Ecto neural progenitor cell (in vitro differentiated cells): ENCODE results near the gene PEAK1.

Source experiments
- DNase-seq: peaks from one replicate; pipeline ENCODE4 v3.0.0-alpha.2; 2018; ENCODE audit warnings: low spot score

Gene PEAK1

DNA sequence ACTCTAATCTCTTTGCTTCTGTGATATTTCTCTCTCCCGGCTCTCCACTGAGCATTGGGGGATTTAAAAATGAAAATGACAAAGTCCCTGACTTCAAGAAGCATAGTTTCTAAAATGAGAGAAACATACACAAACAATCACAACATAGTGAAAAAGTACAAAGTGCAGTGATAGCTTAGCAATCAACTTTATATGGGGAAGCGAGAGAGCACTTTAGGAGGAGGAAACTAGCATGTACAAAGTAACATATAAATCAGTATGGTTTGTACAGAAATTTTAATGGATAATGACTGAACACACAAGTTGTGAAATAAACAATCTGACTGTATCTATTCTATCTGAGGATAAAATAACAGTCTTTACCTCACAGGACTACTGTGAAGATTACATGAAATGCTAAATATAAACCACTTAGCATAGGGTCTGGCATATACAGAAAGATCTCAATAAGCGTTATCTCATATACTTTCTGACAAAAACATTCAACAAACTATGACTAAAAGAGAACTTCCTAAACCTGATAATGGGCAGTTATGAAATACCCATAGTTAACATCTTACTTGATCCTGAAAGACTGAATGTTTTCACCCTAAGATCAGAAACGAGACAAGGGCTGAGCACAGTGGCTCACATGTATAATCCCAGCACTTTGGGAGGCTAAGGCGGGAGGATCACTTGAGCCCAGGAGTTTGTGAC lies 61.2 kb downstream of the PEAK1 start:
- no peak for DNase-seq

DNA sequence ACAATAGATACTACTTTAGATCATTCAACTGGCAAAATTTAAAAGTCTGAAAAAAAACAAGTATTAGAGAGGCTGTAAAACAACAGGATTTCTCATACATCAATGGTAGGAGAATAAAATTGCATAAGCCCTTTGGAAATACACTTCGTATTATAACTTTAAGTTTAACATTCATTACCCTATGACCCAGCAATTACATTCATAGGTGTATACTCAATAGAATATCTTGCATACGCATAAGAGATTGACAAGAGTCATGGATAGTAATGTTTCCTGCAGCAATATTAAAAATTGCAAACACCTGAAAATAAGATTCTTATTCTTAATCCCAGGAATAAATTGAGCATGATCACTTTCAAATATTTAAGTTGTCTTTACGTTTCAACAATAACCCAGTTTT lies 63.6 kb downstream of the PEAK1 start:
- no peak for DNase-seq

DNA sequence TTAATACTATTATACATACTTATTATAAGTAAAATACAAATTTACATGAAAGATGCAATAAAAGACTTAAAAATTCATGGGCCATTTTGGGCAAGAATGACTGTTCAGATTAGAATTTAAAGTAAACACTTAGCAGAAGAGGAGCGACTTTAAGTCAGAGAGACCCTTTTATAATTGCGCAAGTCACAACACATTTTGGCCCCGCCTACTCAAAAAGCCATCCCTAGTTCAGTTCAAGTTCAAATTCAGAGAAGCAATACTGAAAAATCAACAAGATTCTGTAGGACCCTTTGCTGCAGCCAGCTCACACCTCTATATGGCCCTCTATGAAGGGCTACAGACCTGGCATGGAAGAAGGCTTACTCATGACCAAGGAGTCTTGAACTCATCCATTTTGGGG lies 64.6 kb downstream of the PEAK1 start:
- DNase-seq = no peak

DNA sequence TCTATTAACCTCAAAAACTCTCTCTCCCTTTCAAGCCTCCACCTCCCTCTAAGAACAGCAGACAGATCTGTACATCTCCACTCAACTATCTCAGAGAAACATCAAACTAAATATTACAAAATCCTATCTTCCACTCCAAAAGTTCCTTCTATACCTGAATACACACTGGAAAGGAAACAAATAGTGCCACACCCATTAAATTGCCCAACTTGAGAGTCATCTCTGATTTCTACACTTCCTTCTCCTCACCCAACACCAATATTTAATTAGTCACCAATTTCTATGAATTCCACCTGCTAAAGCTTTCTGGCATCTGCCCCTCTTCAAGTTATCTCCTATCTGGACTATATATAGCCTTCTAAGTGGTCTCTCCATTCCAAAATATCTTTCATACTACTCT lies 65.8 kb downstream of the PEAK1 start:
- DNase-seq = no peak

DNA sequence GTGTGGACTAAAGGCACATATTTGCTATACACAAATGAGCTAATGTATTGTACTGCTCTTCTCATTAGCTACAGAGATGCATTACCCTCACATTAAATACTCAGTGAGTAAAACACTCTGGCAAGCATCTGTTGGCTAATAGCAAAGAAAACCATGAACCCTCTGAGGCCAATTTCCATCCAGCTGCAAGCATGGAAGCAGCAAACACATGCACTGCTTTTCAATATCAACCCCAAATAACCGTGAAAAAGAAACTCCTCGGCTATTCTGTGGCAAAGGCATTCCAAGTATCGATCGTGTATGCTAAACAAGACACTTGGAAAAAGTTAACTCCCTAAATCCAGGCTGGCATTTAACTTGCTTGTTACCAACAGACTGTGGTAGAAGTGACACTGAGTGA lies 67.0 kb downstream of the PEAK1 start:
- DNase-seq = no peak

DNA sequence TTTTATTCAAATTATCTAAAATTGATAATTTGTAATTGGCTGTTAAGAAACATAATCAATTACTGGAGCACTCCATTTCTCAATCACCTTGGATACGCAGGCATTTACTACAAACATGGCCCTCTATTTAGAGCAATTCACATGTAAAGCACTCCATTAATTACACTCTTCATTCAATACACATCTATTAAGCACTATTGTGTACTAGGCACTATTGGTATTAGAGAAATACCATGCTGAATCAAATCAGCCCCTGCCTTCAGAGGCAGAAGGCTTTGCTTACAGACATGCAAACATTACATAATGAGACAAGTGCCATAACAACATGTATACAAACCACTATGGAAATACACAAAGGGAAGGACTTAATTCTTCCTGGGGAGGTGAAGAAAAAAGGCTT lies 69.1 kb downstream of the PEAK1 start:
- DNase-seq = no peak

DNA sequence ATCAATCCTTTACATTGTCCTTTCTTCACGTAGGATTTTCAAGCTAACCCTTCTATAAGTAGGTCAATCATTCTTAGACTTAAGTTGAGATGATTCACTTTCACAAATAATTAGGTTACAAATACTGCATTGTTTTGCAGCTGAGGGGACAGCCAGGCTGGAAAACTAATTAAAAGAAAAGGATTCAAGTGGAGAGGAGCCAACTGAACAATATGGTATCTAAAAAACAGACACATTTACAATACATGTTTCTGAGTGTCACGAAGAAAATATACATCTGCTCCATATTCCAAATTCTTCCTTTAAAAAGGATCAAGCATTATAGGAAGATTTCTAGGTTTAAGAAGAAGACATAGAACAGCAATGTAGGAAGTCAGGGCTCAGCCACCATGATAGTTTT lies 70.2 kb downstream of the PEAK1 start:
- DNase-seq = no peak

DNA sequence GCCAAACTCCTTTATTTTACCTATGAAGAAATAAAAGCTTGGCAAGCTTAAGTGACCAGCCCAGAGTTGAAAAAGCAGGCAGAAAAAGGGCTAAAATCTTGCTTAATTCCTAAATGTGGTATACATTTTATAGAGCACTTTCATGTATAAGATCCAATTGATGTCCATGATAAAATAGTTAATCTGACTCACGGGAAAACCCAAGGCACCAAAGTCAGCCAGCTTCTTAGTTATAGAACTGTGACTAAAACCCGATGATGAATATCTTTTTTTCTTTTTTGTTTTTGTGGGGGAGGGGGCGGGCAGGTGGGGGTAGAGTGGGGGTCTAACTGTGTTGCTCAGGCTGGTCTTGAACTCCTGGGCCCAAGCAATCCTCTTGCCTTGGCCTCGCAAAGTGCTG lies 71.4 kb downstream of the PEAK1 start:
- no peak for DNase-seq

DNA sequence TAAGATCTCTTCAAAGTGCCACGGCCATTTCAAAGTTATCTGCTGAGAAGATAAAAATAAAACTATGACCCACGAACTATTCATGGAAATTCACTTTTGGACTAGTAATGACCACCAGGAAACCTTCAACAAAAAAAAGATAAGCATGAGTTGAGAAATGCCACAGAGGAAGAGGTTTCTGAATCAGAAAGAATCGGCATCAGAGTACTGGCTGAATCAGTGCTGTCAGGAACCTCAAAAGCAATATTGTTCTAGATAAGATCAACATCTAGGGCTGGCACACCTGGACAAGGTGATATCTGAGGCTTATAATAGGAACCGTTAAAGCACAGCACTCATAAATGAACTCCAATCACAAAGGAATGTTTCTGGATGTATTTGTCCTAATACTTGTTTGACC lies 72.7 kb downstream of the PEAK1 start:
- no peak for DNase-seq

DNA sequence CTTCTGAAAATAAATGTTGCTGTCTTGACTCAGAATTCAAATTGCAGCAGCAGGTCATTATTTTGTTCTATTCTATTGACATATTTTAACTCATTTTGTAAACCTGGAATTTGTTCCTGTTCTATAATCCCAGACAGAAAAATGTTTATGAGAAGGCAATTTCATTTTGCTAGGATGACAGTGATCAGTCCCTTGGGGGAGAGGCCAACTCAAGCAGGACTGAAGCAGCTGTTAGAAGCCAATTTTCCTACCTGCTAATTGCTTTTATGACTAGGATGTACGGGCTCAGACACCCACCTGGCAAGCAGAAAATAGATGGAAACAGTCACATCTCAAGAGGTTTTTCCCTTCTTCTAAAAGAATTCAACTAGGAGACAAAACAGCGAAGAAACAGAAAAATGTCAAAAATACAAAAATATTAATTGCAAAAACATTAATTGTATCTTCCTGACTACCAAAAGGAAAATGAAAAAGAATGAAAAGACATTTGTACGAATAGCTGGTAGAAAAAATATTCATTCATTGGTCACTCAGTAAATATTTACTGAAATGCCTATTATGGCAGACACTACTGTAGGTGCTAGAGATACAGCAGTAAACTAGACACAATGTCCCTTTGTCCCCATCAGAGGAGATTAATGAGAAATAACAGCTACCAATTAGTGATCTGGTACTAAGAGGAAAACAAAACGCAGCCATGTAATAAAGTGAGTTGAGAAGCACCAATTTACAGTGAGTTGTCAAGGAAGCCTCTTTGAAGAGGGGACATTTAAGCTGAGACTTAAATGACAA lies 73.5 kb downstream of the PEAK1 start:
- DNase-seq = no peak

DNA sequence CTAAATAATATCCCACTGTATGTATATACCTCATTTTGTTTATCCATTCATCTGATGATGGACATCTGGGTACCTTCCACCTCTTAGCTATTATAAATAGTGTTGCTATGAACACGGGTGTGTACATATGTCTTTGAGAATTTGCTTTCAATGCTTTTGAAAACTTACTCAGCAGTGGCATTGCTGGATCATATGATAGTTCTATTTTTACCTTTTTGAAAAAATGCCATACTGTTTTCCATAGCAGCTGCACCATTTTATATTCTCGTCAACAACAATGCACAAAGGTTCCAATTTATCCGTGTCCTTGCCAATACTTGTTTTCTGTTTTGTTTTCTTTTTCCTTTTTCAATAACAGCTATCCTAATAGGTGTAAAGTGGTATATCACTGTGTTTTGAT lies 77.1 kb downstream of the PEAK1 start:
- DNase-seq = no peak

DNA sequence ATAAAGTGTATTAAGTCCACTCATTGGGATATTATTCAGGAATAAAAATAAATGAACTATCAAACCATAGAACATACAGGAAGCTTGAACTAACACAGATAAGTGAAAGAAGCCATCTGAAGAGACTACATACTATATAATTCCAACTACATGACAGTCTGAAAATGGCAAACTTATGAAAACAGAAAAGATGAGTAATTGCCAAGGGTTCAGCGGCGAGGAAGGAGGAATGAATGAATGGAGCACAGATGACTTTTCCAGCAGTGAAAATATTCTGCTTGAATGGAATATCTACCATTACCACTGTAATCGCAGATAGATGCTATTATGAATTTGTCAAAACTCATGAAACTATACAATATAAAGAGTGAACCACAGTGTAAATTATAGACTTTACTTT lies 79.7 kb downstream of the PEAK1 start:
- DNase-seq = no peak

DNA sequence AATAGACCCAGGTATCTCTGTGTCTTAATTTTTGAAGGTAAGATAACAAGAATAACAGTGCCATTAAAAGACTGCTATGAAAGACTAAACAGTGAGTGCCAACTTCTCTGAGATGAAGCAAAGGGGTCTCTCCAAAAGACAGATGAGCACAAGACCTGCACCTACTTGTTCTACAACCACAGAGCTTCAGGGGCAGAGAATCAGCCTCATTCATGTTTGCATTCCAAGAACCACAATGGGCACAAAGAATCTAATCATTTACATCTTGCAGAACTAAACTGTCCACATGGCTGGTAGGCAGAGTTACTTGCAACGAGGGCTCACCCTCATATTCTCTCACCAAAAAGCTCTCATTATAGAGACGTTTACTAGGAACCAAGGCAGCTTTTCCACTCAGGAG lies 83.9 kb downstream of the PEAK1 start:
- DNase-seq = no peak

DNA sequence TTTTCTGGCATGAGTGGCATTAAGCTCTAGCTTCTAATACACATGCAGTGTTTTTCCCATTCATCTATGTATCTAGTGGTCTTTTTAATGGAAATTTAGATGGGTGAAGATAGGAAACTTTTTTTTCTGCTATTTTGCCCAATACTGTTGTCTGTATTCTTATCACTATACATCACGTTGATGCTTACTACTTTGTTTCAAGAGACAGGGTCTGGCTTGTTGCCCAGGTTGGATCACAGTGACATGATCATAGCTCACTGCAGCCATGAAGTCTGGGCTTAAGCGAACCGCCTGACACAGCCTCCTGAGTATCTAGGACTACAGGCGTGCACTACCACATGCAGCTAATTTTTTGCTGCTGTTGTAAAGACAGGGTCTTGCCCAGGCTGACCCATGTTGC lies 84.6 kb downstream of the PEAK1 start:
- DNase-seq = no peak

DNA sequence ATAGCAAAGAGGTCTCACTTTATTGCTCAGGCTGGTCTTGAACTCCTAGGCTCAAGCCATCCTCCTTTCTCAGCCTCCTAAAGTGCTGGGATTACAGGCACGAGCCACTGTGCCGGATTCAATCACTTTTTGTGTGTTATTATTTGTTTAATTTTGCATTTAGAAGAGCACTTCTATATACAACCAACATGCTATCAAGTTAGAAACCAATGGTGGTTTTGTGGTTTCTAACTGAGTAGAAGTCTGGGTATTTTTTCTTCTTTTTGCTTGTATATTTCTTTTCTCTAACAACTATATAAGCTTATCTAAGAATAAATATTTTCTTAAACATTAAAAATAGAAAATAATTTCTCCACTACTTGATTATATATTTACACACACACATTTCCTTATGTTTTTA lies 86.7 kb downstream of the PEAK1 start:
- DNase-seq = no peak

DNA sequence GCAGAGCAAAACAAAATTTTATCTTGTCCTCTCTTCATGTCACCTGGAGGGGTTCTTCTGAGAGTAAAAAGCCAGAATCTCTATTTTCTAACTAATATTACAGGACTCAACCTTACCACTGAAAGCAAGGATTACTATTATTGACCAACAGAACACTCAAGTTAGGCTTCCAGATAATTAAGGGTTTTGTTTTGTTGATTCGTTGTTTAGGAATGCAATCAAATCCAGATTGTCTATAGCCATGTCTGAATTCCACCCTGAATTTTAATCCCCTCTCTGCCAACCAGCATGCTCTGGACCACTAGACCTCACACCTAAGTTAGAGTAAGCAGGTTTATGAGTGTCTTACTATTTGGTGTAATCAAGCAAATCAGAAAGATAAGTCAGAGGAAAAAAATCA lies 90.7 kb downstream of the PEAK1 start:
- no peak for DNase-seq

DNA sequence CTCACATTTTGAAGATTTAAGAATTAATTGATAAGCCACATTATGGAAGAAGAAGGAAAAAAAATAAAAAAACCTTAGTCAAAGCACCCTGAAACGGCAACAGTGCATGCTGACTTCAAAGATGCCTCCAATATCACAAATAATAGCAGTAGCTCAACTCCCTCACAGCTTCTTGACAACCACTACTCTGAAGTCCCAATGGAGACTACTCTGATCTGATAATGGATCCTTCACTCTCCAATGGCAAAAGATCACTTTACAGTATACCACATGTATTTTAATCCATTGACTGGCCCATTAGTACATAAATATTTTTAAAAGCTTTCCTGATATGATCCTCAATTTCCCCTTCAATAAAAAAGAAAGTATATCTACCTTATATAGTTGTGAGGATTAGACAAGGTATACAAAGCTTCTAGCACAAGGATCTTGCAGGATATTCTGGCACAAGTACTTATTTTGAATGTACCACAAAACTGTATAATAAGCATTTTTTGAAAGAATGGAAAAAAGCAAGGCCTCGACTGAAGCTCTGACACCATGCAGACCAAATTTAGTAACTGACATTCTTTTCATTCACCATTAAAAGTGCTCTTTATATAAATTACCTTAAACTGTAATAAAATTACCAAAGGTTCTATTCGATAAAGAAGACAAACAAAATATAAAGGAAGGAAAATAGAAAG lies 91.9 kb downstream of the PEAK1 start:
- DNase-seq = no peak

DNA sequence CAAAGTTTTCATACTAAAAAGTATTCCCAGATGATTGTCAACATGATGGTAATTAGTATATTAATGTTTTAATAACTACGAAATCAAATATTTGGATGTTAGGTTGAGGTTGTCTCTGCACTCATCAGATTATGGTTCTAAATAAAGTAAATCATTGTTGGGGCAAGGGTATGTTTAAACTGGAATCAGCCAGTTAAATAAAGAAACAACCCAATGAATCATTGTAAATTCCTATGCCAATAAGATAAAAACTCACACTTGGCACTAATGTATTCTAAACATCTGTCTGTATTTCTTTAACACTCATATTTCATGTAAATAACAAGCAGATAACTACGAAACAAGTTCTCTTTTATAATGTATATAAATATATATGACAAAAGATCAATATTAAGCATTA lies 92.7 kb downstream of the PEAK1 start:
- DNase-seq = no peak

DNA sequence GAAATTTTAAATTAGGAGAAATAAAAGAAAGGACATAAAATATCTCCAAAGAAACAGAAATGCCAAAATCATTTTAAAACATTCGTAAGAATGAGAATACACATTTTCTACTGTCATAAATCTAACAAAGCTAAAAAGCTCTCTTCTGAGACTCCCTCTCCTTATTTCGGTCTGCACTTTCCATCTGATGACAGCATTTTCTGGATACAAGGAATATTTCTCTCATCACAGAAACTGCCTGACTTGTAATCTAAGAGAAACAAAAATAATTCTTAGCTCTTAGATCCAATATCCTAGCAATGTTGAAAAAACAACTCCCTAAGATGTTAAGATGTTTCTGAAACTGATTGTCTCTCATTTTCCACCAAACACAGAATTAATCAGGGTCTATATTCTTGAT lies 93.5 kb downstream of the PEAK1 start:
- no peak for DNase-seq

DNA sequence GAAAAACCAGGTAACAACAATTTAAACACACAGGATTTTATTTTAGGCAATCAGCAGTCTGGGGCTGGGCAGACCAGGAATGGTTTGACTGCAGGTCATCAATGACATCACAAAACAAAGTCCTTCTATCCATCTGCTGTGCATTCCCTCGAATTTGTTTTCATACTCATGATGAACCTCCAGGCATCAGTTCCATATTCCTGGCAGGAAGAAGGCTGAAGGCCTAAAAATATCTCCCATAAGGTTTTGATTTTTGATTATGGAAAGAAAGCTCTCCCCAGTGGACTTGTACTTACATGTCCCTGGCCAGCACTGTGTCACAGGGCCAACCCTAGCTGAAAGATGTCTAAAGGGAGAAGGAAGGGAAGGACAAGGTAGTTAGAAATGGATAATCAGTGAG lies 107.4 kb downstream of the PEAK1 start:
- DNase-seq = no peak

DNA sequence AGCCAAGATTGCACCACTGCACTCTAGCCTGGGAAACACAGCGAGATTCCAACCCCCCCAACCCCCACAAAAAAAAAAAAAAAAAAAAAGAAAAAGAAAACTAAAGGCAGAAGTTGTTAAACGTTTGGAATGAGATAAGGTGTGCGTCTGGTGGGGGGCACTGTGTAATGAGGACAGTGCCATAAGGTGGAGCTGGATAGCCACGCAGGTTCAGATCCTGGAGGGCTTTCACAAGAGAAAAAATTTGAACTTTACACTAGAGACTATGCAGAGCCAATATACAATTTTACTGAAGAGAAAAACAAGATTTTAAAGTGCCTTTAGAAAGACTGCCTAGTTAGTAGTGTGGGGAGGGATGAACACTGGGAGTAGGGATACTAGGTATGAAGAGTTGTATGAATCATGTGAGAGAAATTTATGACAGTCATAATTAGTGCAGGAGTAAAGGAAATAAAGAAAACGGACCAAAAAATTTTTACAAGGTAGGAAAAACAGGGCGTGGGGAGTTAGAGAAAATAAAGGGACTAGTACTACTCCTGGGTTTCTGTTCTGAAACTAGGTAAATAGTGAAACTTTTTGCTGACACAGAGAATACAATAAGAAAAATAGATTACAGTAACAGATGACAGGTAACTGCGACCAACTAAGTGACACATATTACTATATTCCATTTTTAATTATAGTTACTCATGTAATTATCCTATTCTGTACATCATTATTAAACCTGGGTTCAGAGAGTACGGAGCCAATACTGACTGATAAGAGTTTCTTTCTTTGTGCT lies 108.1 kb downstream of the PEAK1 start:
- no peak for DNase-seq

DNA sequence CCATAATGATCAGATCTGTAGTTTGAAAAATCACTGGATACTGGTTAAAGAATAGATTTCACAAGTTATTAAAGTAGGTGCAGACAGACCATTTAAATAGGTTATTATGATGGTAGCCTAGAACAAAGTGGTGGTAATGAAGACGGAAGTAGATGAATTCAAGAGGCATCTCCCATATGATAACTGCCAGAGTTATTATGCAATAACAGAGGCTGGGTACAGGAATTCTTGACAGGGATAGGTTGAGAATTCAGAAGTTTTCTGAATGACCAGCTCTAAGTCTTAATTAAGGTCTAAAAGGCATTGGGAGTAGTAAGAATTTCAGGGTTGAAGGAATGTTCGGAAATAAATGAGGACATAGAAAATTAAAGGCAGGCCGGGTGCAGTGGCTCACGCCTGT lies 108.9 kb downstream of the PEAK1 start:
- DNase-seq = no peak

DNA sequence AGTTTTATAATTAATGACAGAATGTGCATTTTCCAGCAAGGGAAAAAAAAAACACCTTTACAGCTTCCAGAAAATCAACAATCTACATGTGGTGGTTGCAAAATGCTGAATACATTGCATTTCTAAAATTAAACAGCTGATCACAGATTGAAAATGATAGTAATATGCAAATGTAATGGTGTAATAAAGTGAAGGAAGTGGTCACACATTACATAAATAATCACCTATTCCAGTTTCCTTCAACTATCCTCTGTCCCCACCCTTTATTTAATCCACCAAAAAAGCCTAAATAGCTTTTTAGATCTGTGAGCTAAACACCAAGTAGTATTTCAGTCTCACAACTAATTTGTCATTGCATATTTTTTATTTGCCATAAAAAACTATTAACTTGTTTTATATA lies 110.5 kb downstream of the PEAK1 start:
- no peak for DNase-seq
